Neural progenitor cell (in vitro differentiated cells): ENCODE data around the gene PWWP2B. TPM values are rescaled to one million over a fixed set of nuclear protein-coding genes. Genes with fewer than 3 reads are reported as not detected.
A peak's percentile ranks its signal among the peaks of the same experiment; 100 is the strongest.

Experiments
- DNase-seq: peaks from one replicate; pipeline ENCODE4 v3.0.0-alpha.2; 2016; ENCODE audit warnings: low spot score
- H2AFZ ChIP-seq: fragments of 200-600 bp; sonication (generic); replicated peaks from 2 replicates; pipeline ENCODE4 v1.6.1; 2016; ENCODE audit warnings: antibody characterized with exemption
- H3F3A ChIP-seq: fragments of 200-600 bp; sonication (generic); 2 replicates; pipeline ENCODE4 v1.6.1; 2016; ENCODE audit warnings: antibody characterized with exemption, low read depth
- H3K27ac ChIP-seq: fragments of 200-600 bp; sonication (generic); 2 replicates; pipeline ENCODE4 v1.5.1; 2016; ENCODE audit warnings: mild to moderate bottlenecking
- H3K27me3 ChIP-seq: fragments of 200-600 bp; sonication (generic); 2 replicates; pipeline ENCODE4 v1.6.1; 2016; ENCODE audit warnings: mild to moderate bottlenecking, moderate library complexity
- H3K36me3 ChIP-seq: fragments of 200-600 bp; sonication (generic); 2 replicates; pipeline ENCODE4 v1.5.1; 2016
- H3K4me1 ChIP-seq: fragments of 200-600 bp; sonication (generic); 2 replicates; pipeline ENCODE4 v1.6.1; 2016; ENCODE audit warnings: mixed run types
- H3K4me2 ChIP-seq: fragments of 200-600 bp; sonication (generic); 2 replicates; pipeline ENCODE4 v1.6.1; 2016
- H3K4me3 ChIP-seq: fragments of 200-600 bp; sonication (generic); 2 replicates; pipeline ENCODE4 v1.5.1; 2016
- H3K79me2 ChIP-seq: fragments of 200-600 bp; sonication (generic); 2 replicates; pipeline ENCODE4 v1.6.1; 2016; ENCODE audit warnings: low read depth
- H3K9ac ChIP-seq: fragments of 200-600 bp; sonication (generic); 2 replicates; pipeline ENCODE4 v1.6.1; 2016
- H3K9me3 ChIP-seq: fragments of 200-600 bp; sonication (generic); 2 replicates; pipeline ENCODE4 v1.5.1; 2016; ENCODE audit warnings: low read depth
- H4K20me1 ChIP-seq: fragments of 200-600 bp; sonication (generic); 2 replicates; pipeline ENCODE4 v1.6.1; 2016; ENCODE audit warnings: low read depth
- H3K27ac Mint-ChIP-seq: 3 replicates; pipeline ENCODE4 v1.8.0; 2021; ENCODE audit warnings: mixed read lengths
- H3K27me3 Mint-ChIP-seq: 2 replicates; pipeline ENCODE4 v1.8.0; 2022; ENCODE audit warnings: low read depth, mild to moderate bottlenecking, inconsistent platforms, moderate library complexity, mixed read lengths; ENCODE audit not compliant: insufficient read depth
- H3K36me3 Mint-ChIP-seq: 3 replicates; pipeline ENCODE4 v1.8.0; 2021; ENCODE audit warnings: mixed read lengths
- H3K4me1 Mint-ChIP-seq: 3 replicates; pipeline ENCODE4 v1.8.0; 2021; ENCODE audit warnings: mixed read lengths
- H3K4me3 Mint-ChIP-seq: 3 replicates; pipeline ENCODE4 v1.8.0; 2021; ENCODE audit warnings: mild to moderate bottlenecking, moderate library complexity, mixed read lengths
- H3K9me3 Mint-ChIP-seq: 3 replicates; pipeline ENCODE4 v1.8.0; 2020; ENCODE audit warnings: mixed read lengths
- EZH2 ChIP-seq: fragments of 200-600 bp; sonication (generic); IDR thresholded peaks from 2 replicates; pipeline ENCODE4 v1.6.1; 2017; ENCODE audit warnings: antibody characterized with exemption, mild to moderate bottlenecking, moderate library complexity
- EZH2phosphoT487 ChIP-seq: fragments of 200-600 bp; sonication (generic); IDR thresholded peaks from 2 replicates; pipeline ENCODE4 v1.6.1; 2017; ENCODE audit warnings: antibody characterized with exemption
- total RNA-seq: library from RNA; depleted of rRNA; stranded (reverse); fragments of >200 nt; gene quantifications from 2 replicates; pipeline ENCODE4 v1.2.3, GENCODE V29; 2015; ENCODE audit warnings: low replicate concordance
- TF ChIP-seq, protein P1 (sequence below): fragments of 200-600 bp; sonication (generic); IDR thresholded peaks from 2 replicates; pipeline ENCODE4 v1.5.1; 2017; ENCODE audit warnings: antibody characterized with exemption, mild to moderate bottlenecking

PWWP2B gene
- total RNA-seq, 1 donor from 2014 or later = 0.34 TPM

DNA sequence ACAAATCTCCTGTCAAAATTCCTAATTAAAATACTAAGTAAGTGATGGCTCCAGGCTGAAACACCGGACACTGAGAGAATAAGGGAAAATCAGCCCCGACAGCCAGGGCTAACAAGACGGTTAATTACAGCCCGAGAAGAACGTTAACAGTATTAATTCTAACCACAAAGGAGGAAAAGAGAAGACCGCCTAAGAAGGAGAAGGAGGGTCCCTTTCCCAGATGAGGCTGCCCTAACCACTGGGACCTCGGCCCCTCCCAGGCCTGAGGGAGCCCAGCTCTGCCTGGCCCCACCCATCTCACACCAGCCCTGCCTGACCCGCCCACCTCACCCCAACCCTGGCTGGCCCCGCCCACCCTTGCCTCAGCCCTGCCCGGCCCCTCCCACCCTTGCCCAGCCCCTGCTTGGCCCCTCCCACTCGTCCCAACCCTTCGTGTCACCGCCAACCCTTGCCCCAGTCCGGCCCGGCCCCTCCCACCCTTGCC is 51.3 kb downstream of the PWWP2B start:
- H3K4me2 ChIP-seq = no peak overlapping the region
- H4K20me1 ChIP-seq = peaks cover 4% of the 10 kb centered on the region
- no peaks in the 10 kb centered on the region for H3K79me2 ChIP-seq
- H3K9me3 ChIP-seq = no peaks in the 10 kb centered on the region
- peaks cover 29% of the 10 kb centered on the region for H3K4me1 Mint-ChIP-seq
- no peak overlapping the region for H3K4me3 ChIP-seq
- TF ChIP-seq EZH2 (no peak), EZH2phosphoT487 (no peak)
- TF ChIP-seq, protein P1, sequence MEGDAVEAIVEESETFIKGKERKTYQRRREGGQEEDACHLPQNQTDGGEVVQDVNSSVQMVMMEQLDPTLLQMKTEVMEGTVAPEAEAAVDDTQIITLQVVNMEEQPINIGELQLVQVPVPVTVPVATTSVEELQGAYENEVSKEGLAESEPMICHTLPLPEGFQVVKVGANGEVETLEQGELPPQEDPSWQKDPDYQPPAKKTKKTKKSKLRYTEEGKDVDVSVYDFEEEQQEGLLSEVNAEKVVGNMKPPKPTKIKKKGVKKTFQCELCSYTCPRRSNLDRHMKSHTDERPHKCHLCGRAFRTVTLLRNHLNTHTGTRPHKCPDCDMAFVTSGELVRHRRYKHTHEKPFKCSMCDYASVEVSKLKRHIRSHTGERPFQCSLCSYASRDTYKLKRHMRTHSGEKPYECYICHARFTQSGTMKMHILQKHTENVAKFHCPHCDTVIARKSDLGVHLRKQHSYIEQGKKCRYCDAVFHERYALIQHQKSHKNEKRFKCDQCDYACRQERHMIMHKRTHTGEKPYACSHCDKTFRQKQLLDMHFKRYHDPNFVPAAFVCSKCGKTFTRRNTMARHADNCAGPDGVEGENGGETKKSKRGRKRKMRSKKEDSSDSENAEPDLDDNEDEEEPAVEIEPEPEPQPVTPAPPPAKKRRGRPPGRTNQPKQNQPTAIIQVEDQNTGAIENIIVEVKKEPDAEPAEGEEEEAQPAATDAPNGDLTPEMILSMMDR = no peak
- H3K9ac ChIP-seq = no peak overlapping the region
- H3K36me3 ChIP-seq = no peaks in the 10 kb centered on the region
- H3K9me3 Mint-ChIP-seq = no peaks in the 10 kb centered on the region
- H2AFZ ChIP-seq = no peak overlapping the region
- H3K27ac Mint-ChIP-seq = peak overlapping the region; percentile 38
- peak; percentile 69 for DNase-seq
- H3K27me3 ChIP-seq = peaks cover 1% of the 10 kb centered on the region
- peaks cover 27% of the 10 kb centered on the region for H3K4me1 ChIP-seq
- peaks cover 9% of the 10 kb centered on the region for H3K27me3 Mint-ChIP-seq
- H3K27ac ChIP-seq = no peak overlapping the region
- H3K4me3 Mint-ChIP-seq = no peak overlapping the region
- H3F3A ChIP-seq = peaks cover 32% of the 10 kb centered on the region
- no peaks in the 10 kb centered on the region for H3K36me3 Mint-ChIP-seq

DNA sequence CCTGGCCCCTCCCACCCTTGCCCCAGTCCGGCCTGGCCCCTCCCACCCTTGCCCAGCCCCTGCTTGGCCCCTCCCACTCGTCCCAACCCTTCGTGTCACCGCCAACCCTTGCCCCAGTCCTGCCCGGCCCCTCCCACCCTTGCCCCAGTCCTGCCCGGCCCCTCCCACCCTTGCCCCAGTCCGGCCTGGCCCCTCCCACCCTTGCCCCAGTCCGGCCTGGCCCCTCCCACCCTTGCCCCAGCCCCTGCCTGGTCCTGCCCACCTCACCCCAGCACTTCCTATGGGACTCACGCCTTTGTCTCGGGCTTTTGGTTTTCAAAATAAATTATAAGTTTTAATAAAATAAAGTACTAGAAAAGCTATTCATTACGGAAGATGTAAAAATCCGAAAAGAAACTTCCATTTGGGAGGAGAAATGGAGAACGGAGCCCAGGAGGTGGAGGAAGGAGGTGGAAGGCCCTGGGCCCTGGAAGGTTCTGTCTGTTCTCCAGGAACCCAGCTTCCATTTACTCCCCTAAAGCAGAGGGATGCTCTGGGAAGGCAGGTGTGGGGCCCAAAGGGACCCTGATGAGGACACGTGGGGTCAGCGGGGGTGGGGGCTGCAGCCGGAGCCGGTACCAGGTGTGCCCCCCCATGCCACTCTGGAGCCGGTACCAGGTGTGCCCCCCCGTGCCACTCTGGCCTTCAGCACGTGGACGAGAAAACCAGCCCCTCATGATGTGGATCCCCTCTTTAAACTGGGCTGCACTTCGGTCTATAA is 52.2 kb downstream of the PWWP2B start:
- Histone ChIP-seq H3K27me3 (peaks cover 6% of the 10 kb centered on the region), H3K9ac (no peak overlapping the region), H3K79me2 (no peaks in the 10 kb centered on the region), H3K9me3 (no peaks in the 10 kb centered on the region), H3K36me3 (no peaks in the 10 kb centered on the region), H2AFZ (no peak overlapping the region), H3K4me2 (no peak overlapping the region), H3K4me1 (peaks cover 27% of the 10 kb centered on the region), H3K4me3 (no peak overlapping the region), H4K20me1 (peaks cover 4% of the 10 kb centered on the region), H3K27ac (no peak overlapping the region), H3F3A (peaks cover 31% of the 10 kb centered on the region)
- Mint-ChIP-seq H3K4me3 (no peak overlapping the region), H3K27me3 (peaks cover 12% of the 10 kb centered on the region), H3K9me3 (no peaks in the 10 kb centered on the region), H3K4me1 (peaks cover 27% of the 10 kb centered on the region), H3K27ac (no peak overlapping the region), H3K36me3 (no peaks in the 10 kb centered on the region)
- TF ChIP-seq, protein P1 = no peak
- no peak for DNase-seq

DNA sequence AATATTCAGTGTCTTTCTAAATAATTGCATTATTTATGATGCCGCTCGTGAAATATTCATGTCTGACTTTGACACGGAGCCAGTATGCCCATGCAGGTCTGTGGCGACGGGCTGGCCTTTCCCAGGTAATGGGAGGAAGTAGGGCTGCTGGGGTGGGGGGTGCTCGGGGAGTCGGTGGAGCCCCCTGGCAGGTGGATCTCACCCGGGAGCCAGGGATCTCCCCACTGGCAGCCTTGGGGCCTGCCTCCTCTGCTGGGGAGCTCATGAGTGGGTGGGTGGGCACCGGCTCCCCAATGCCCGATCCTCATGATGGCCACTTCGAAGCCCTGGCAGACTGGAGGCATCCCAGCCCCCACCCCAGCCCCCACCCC is 52.8 kb downstream of the PWWP2B start:
- peaks cover 4% of the 10 kb centered on the region for H4K20me1 ChIP-seq
- no peaks in the 10 kb centered on the region for H3K36me3 ChIP-seq
- peaks cover 6% of the 10 kb centered on the region for H3K27me3 ChIP-seq
- TF ChIP-seq, protein P1 = no peak
- no peak for TF ChIP-seq EZH2
- no peak for TF ChIP-seq EZH2phosphoT487
- Mint-ChIP-seq H3K27me3 (peaks cover 12% of the 10 kb centered on the region), H3K9me3 (no peaks in the 10 kb centered on the region), H3K4me3 (no peak overlapping the region), H3K27ac (no peak overlapping the region), H3K36me3 (no peaks in the 10 kb centered on the region), H3K4me1 (peaks cover 25% of the 10 kb centered on the region)
- H2AFZ ChIP-seq = no peak overlapping the region
- no peaks in the 10 kb centered on the region for H3K79me2 ChIP-seq
- H3K4me1 ChIP-seq = peaks cover 21% of the 10 kb centered on the region
- H3F3A ChIP-seq = peaks cover 26% of the 10 kb centered on the region
- H3K9ac ChIP-seq = no peak overlapping the region
- no peaks in the 10 kb centered on the region for H3K9me3 ChIP-seq
- no peak overlapping the region for H3K27ac ChIP-seq
- DNase-seq = no peak
- H3K4me3 ChIP-seq = no peak overlapping the region
- H3K4me2 ChIP-seq = no peak overlapping the region
